Gastroesophageal sphincter (tissue), 4 donors: ENCODE measurements around the gene SYK. TPM values are rescaled to one million over a fixed set of nuclear protein-coding genes. Genes with fewer than 3 reads are reported as not detected.

Source experiments
- ATAC-seq: fragments of 150-250 bp; one replicate; pipeline ENCODE4 v1.9.1; 2016; ENCODE audit warnings: mild to moderate bottlenecking, moderate library complexity
- H3K27ac ChIP-seq, 4 donors: fragments of 200-600 bp; sonication (generic) in 3 of 4; 1 replicate in 3 of 4; 2 replicates in 1 of 4; pipeline ENCODE4 v1.5.1; 2016 to 2019
- H3K27me3 ChIP-seq: fragments of 200-600 bp; sonication (generic); one replicate; pipeline ENCODE4 v1.5.1; 2019
- H3K36me3 ChIP-seq, 2 donors: fragments of 200-600 bp; sonication (generic); one replicate each; pipeline ENCODE4 v1.5.1; 2019; ENCODE audit warnings: control low read depth in 1 of 2
- H3K4me1 ChIP-seq, 3 donors: fragments of 200-600 bp; sonication (generic); 1 replicate in 2 of 3; 2 replicates in 1 of 3; pipeline ENCODE4 v1.5.1; 2016 to 2019; ENCODE audit warnings: control low read depth in 2 of 3
- H3K4me3 ChIP-seq, 2 donors: fragments of 200-600 bp; sonication (generic); one replicate each; pipeline ENCODE4 v1.5.1; 2019; ENCODE audit warnings: mild to moderate bottlenecking in 1 of 2, moderate library complexity in 1 of 2
- H3K9me3 ChIP-seq, 3 donors: fragments of 200-600 bp; sonication (generic); one replicate each; pipeline ENCODE4 v1.5.1; 2017 to 2019; ENCODE audit warnings: control low read depth in 2 of 3
- CTCF ChIP-seq, 4 experiments: fragments of 200-600 bp in 2 of 4; fragments of 450-650 bp in 2 of 4; sonication (generic) in 1 of 4; IDR thresholded peaks; one replicate each; pipeline ENCODE4 v1.5.1; 2017 to 2019; ENCODE audit warnings: antibody characterized with exemption in 4 of 4, mild to moderate bottlenecking in 2 of 4, moderate library complexity in 2 of 4
- EP300 ChIP-seq: sonication (generic); formaldehyde crosslinking; IDR thresholded peaks from one replicate; pipeline ENCODE4 v1.6.1; 2017; ENCODE audit warnings: antibody characterized with exemption, mild to moderate bottlenecking
- POLR2A ChIP-seq, 2 donors: fragments of 450-650 bp; IDR thresholded peaks; one replicate each; pipeline ENCODE4 v1.6.1; 2017; ENCODE audit warnings: antibody characterized with exemption in 2 of 2, mild to moderate bottlenecking in 2 of 2, moderate library complexity in 1 of 2
- POLR2AphosphoS5 ChIP-seq: sonication (generic); formaldehyde crosslinking; IDR thresholded peaks from one replicate; pipeline ENCODE4 v1.6.1; 2017; ENCODE audit warnings: antibody characterized with exemption
- WGBS, 2 donors: methylation state at CpG; one replicate each; pipeline ENCODE4 v1.1.5; 2018; ENCODE audit warnings: low coverage in 1 of 2; 5-methylcytosine and 5-hydroxymethylcytosine counted together
- total RNA-seq, 4 donors: library from RNA; depleted of rRNA; stranded (reverse); fragments of >200 nt; gene quantifications; one replicate each; pipeline ENCODE4 v1.1.0, GENCODE V29; 2016

The SYK gene
- total RNA-seq, 4 donors from 2014 or later = 4.0 to 15.3 (median 10.4) TPM

- Histone ChIP-seq H3K27me3 (no peaks in the 10 kb centered on the region), H3K9me3 (peaks cover 0 to 6% (median 0%) of the 10 kb centered on the region in 3 donors), H3K27ac (no peak overlapping the region), H3K4me3 (no peak overlapping the region), H3K36me3 (no peaks in the 10 kb centered on the region), H3K4me1 (no peaks in the 10 kb centered on the region)
- ATAC-seq = no peak
- no peak for TF ChIP-seq CTCF (IDR thresholded peaks at IDR 0.05)
- 84 to 89% methylated on average over 5 of the region's 5 CpGs for WGBS, 2 donors
Measured at GRCh38 chr9:90821697-90822096, 20.1 kb downstream of the SYK start.

GRCh38 chr9:90822866-90823265 is 21.2 kb downstream of the SYK start:
- no peak for ATAC-seq
- Histone ChIP-seq H3K4me3 (no peak overlapping the region), H3K36me3 (no peaks in the 10 kb centered on the region), H3K27me3 (no peaks in the 10 kb centered on the region), H3K4me1 (no peaks in the 10 kb centered on the region), H3K9me3 (peaks cover 0 to 6% (median 0%) of the 10 kb centered on the region in 3 donors), H3K27ac (no peak overlapping the region)
- WGBS, 2 donors = 88 to 90% methylated on average over 2 of the region's 2 CpGs
- no peak for TF ChIP-seq EP300
- TF ChIP-seq CTCF (IDR thresholded peaks at IDR 0.05) = no peak
- TF ChIP-seq POLR2A (IDR thresholded peaks at IDR 0.05) = no peak
- no peak for TF ChIP-seq POLR2AphosphoS5

- ATAC-seq = no peak
- Histone ChIP-seq H3K36me3 (no peaks in the 10 kb centered on the region), H3K4me3 (no peak overlapping the region), H3K9me3 (peaks cover 0 to 6% (median 0%) of the 10 kb centered on the region in 3 donors), H3K4me1 (no peaks in the 10 kb centered on the region), H3K27me3 (no peaks in the 10 kb centered on the region), H3K27ac (no peak overlapping the region)
- TF ChIP-seq CTCF (IDR thresholded peaks at IDR 0.05) (no peak), POLR2AphosphoS5 (no peak), EP300 (no peak), POLR2A (IDR thresholded peaks at IDR 0.05) (no peak)
- WGBS, 2 donors = 63 to 80% methylated on average over 1 of the region's 1 CpG
Measured at GRCh38 chr9:90825586-90825985, 24.0 kb downstream of the SYK start.

- H3K4me3 ChIP-seq = no peak overlapping the region
- WGBS, 2 donors = 77 to 85% methylated on average over 2 to 5 of the region's 5 CpGs
- TF ChIP-seq EP300 = no peak
- TF ChIP-seq POLR2AphosphoS5 = no peak
- TF ChIP-seq CTCF (IDR thresholded peaks at IDR 0.05) = no peak
- no peak for TF ChIP-seq POLR2A (IDR thresholded peaks at IDR 0.05)
- ATAC-seq = no peak
- no peaks in the 10 kb centered on the region for H3K27me3 ChIP-seq
- H3K4me1 ChIP-seq = no peaks in the 10 kb centered on the region
- no peaks in the 10 kb centered on the region for H3K36me3 ChIP-seq
- peaks cover 0 to 6% (median 0%) of the 10 kb centered on the region in 3 donors for H3K9me3 ChIP-seq
- no peak overlapping the region for H3K27ac ChIP-seq
Measured at GRCh38 chr9:90826326-90827020, 24.9 kb downstream of the SYK start.

GRCh38 chr9:90827181-90827871 is 25.7 kb downstream of the SYK start:
- H3K27ac ChIP-seq = no peak overlapping the region
- peaks cover 0 to 6% (median 0%) of the 10 kb centered on the region in 3 donors for H3K9me3 ChIP-seq
- H3K4me3 ChIP-seq = no peak overlapping the region
- 52 to 58% methylated on average over 2 to 8 of the region's 8 CpGs for WGBS, 2 donors
- TF ChIP-seq CTCF (IDR thresholded peaks at IDR 0.05) = no peak
- no peak for TF ChIP-seq POLR2A (IDR thresholded peaks at IDR 0.05)
- TF ChIP-seq EP300 = no peak
- TF ChIP-seq POLR2AphosphoS5 = no peak
- H3K27me3 ChIP-seq = no peaks in the 10 kb centered on the region
- H3K36me3 ChIP-seq = no peaks in the 10 kb centered on the region
- no peaks in the 10 kb centered on the region for H3K4me1 ChIP-seq
- no peak for ATAC-seq
